ENCODE measurements around the gene RBMS3. TPM values are rescaled to one million over a fixed set of nuclear protein-coding genes. Genes with fewer than 3 reads are reported as not detected.

The RBMS3 gene
- total RNA-seq, 2 donors from 2014 or later: 31.7 to 45.1 TPM

GRCh38 chr3:29701326-29701983 is 420.6 kb downstream of the RBMS3 start:
- Histone ChIP-seq H3K9me3 (no peaks in the 10 kb centered on the region), H3K36me3 (no peaks in the 10 kb centered on the region), H3K27ac (no peak overlapping the region), H3K27me3 (replicated peaks; ENCODE audit: insufficient read depth) (no peaks in the 10 kb centered on the region), H3K4me3 (no peak overlapping the region), H3K4me1 (replicated peaks) (no peaks in the 10 kb centered on the region)
- intact Hi-C loops (cut with DNase I): no loop called here
- DNase-seq (ENCODE audit: low spot score): no peak
- TF ChIP-seq CTCF (IDR thresholded peaks at IDR 0.05): no peak
- TF ChIP-seq POLR2A (IDR thresholded peaks at IDR 0.05): no peak
- no peak for TF ChIP-seq POLR2AphosphoS5 (IDR thresholded peaks at IDR 0.05)
- 97% methylated on average over 29 of the region's 41 CpGs for WGBS

GRCh38 chr3:29705906-29706844 is 425.3 kb downstream of the RBMS3 start:
- H3K9me3 ChIP-seq: no peaks in the 10 kb centered on the region
- no peak overlapping the region for H3K4me3 ChIP-seq
- no peak overlapping the region for H3K27ac ChIP-seq
- no peak for DNase-seq (ENCODE audit: low spot score)
- no peak for TF ChIP-seq POLR2A (IDR thresholded peaks at IDR 0.05)
- no peak for TF ChIP-seq CTCF (IDR thresholded peaks at IDR 0.05)
- TF ChIP-seq POLR2AphosphoS5 (IDR thresholded peaks at IDR 0.05): no peak
- intact Hi-C loops (cut with DNase I): no loop called here
- no peaks in the 10 kb centered on the region for H3K27me3 ChIP-seq (replicated peaks; ENCODE audit: insufficient read depth)
- 89% methylated on average over 3 of the region's 3 CpGs for WGBS
- no peaks in the 10 kb centered on the region for H3K36me3 ChIP-seq
- H3K4me1 ChIP-seq (replicated peaks): no peaks in the 10 kb centered on the region

- TF ChIP-seq POLR2AphosphoS5 (IDR thresholded peaks at IDR 0.05): no peak
- no peak for TF ChIP-seq CTCF (IDR thresholded peaks at IDR 0.05)
- no peak for TF ChIP-seq POLR2A (IDR thresholded peaks at IDR 0.05)
- no peak overlapping the region for H3K27ac ChIP-seq
- intact Hi-C loops (cut with DNase I): no loop called here
Measured at GRCh38 chr3:29708884-29709283, 428.0 kb downstream of the RBMS3 start.

GRCh38 chr3:29711255-29711771 is 430.4 kb downstream of the RBMS3 start:
- WGBS: 65% methylated on average over 3 of the region's 3 CpGs
- no peak for DNase-seq (ENCODE audit: low spot score)
- H3K36me3 ChIP-seq: no peaks in the 10 kb centered on the region
- H3K27ac ChIP-seq: no peak overlapping the region
- H3K27me3 ChIP-seq (replicated peaks; ENCODE audit: insufficient read depth): no peaks in the 10 kb centered on the region
- intact Hi-C loops (cut with DNase I): no loop called here
- H3K4me1 ChIP-seq (replicated peaks): no peaks in the 10 kb centered on the region
- no peak for TF ChIP-seq CTCF (IDR thresholded peaks at IDR 0.05)
- TF ChIP-seq POLR2AphosphoS5 (IDR thresholded peaks at IDR 0.05): no peak
- no peak for TF ChIP-seq POLR2A (IDR thresholded peaks at IDR 0.05)
- H3K9me3 ChIP-seq: no peaks in the 10 kb centered on the region
- no peak overlapping the region for H3K4me3 ChIP-seq

More at GRCh38 chr3:29708884-29709283, 428.0 kb downstream of the RBMS3 start:
- Histone ChIP-seq H3K9me3 (no peaks in the 10 kb centered on the region), H3K4me3 (no peak overlapping the region), H3K4me1 (replicated peaks) (no peaks in the 10 kb centered on the region), H3K27me3 (replicated peaks; ENCODE audit: insufficient read depth) (no peaks in the 10 kb centered on the region), H3K36me3 (no peaks in the 10 kb centered on the region)
- DNase-seq (ENCODE audit: low spot score): no peak
- 94% methylated on average over 8 of the region's 8 CpGs for WGBS
